Activated naive CD4-positive, alpha-beta T cell (primary cell): ENCODE data around the gene HSPB6.
"Not testable (repeated sequence)": the region's sequence is repeated elsewhere in the genome, so short reads cannot be mapped to it uniquely, and the experiment has no call there.

ENCODE experiments used
- DNase-seq, 4 experiments: peaks; one replicate each; lab custom pipeline; 2025; lab: John Stamatoyannopoulos, UW

The HSPB6 gene

DNA sequence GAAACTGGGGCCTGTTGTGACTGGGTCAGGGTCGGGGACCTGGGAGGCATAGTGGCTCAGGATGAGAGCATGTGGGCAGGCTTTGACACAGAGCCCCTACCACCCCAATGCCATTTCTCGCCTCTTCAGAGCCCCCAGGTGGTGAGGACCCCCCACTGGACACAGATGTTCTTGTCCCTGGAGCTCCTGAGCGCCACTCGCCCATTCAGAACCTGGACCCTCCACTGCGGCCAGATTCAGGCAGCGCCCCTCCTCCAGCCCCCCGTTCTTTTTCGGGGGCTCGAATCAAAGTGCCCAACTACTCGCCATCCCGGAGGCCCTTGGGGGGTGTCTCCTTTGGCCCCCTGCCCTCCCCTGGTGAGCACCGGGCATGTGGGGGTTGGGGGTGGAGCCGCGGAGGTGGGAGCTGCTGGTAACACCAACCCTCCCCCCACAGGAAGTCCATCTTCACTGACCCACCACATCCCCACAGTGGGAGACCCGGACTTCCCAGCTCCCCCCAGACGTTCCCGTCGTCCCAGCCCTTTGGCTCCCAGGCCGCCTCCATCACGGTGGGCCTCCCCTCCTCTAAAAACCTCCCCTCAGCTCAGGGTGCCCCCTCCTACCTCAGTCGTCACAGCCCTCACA lies 24.9 kb downstream of the HSPB6 start:
- DNase-seq: no peak

DNA sequence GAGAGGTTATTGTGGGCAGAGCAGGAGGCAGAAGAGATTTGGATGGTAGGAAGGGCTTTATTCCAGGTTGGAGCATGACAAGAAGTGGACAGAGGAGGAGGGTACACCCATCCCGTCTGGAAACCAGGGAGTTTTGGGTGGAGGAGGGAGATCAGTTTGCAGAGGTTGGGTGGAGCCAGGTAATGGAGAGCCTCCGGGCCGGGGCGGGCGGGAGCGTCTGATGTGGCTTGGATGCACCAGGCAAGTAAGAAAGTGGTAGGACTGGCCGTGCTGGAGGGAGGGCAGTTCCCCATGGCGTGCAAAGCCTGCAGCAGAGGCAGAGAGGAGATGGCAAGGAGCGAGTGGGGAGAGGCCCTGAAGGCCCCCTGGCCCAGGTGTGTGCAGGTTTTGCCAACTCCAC lies 25.5 kb downstream of the HSPB6 start:
- DNase-seq: no peak

DNA sequence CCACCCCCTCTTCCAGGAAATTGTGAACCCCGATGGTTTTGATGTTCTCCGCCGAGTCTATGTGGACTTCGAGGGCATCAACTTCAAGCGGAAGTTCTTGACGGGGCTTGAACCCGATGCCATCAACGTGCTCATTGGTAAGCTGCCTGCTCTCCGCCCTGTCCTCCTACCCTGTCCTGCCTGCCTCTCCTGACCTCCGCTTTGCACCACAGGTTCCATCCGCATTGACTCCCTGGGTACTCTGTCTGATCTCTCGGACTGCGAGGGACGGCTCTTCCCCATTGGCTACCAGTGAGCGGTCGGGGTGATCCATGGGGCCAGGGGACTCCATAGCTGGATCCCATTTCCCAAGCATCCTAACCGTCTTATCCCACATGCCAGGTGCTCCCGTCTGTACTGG lies 26.5 kb downstream of the HSPB6 start:
- DNase-seq: no peak

DNA sequence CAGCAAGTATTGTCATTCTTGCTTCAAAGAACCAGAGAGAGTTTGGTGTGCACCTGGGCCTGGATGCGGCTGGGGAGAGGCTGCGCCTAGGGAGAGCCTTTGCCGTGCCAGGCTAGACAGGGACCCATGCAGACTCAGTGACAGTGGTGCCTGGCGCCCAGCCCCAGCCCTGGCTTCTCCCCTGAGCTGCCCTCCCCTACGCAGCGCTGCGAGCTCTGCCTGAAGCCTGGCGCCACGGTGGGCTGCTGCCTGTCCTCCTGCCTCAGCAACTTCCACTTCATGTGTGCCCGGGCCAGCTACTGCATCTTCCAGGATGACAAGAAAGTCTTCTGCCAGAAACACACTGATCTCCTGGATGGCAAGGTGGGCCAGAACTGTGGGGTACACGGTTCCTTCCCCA lies 27.1 kb downstream of the HSPB6 start:
- DNase-seq: no peak

DNA sequence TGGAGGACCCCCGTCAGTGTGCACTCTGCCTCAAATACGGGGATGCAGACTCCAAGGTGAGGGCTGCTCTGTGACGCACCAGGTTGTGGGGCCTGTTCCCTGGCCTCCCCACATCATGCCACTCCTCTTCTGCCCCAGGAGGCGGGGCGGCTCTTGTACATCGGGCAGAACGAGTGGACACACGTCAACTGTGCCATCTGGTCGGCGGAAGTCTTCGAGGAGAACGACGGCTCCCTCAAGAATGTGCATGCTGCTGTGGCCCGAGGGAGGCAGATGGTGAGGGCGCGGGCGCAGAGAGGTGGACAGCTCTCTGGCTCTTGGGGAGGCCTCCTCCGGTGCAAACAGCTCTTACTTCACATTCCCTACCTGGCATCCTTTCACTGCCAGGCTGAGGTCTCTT lies 27.8 kb downstream of the HSPB6 start:
- DNase-seq: no peak

DNA sequence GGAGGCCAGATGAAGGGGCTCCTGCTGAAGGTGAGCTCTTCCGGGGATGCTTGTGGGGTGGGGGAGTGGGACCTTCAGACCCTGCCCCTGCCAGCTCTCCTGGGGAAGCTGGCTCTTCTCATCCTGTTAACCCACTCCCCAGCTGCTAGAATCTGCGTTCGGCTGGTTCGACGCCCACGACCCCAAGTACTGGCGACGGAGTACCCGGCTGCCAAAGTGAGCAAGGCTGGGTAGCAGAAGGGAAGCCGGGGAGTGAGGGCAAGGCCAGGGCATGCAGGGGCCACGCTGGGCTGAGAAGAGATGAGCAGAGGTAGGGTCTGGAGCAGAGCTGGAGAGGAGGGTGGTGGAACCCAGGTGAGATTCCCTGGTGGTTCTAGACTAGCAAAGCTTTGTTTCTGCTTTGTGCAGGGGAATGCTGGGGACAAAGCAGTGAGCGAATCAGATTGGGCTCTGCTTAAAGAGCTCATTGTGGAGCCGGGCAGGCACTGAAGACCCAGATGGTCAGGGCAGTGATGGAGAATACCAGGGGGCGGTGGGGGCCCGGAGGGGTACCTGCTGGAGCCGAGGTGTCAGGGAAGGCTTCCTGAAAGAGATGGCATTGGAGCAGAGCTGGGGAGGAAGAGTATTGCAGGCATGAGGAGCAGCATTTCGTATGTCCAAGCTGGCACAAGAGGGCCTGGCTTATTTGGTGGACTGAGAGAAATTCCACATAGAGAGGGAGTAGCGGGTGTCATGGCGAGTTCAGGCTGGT lies 28.7 kb downstream of the HSPB6 start:
- DNase-seq: no peak

DNA sequence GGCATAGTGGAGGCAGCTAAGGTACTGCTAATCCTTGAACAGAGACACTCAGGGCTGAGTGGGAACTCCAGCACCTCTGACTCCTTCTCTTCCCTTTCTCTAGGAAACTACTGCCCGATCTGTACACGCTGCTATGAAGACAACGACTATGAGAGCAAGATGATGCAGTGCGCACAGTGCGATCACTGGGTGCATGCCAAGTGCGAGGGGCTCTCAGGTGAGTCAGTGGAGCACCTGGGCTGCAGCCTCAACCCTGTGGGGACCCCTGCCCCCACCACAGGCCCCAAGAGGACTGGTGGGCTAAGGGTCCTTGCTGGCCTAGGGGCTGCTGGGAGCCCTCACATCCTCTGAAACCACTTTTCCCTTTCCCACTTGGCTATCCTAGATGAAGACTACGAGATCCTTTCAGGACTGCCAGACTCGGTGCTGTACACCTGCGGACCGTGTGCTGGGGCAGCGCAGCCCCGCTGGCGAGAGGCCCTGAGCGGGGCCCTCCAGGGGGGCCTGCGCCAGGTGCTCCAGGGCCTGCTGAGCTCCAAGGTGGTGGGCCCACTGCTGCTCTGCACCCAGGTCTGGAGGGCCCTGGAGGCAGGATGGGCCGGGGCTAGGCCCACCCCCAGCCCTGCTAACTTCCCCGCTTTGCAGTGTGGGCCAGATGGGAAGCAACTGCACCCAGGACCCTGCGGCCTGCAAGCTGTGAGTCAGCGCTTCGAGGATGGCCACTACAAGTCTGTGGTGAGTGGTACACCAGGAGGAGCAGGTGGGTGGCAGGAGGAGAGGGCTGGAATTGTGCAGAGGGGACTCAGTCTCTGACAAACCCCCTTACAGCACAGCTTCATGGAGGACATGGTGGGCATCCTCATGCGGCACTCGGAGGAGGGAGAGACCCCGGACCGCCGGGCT lies 29.5 kb downstream of the HSPB6 start:
- no peak for DNase-seq

DNA sequence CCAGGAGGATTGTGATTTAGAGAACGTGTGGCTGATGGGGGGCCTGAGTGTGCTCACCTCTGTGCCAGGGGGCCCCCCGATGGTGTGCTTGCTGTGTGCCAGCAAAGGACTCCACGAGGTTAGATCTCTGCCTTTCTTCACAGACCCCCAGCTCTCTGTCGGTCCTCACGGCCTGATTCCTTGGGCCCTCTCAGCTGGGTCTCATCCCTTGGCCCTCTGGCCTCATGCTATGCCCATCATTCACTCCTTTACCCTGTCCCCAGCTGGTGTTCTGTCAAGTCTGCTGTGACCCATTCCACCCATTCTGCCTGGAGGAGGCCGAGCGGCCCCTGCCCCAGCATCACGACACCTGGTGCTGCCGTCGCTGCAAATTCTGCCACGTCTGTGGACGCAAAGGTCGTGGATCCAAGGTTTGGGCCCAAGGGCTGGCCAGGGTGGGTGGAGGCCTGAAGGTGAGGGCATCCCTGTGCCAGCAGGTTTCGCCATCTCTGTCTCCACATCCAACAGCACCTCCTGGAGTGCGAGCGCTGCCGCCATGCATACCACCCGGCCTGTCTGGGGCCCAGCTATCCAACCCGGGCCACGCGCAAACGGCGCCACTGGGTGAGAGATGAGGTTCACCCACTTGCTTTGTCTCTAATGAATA lies 31.5 kb downstream of the HSPB6 start:
- DNase-seq: no peak

DNA sequence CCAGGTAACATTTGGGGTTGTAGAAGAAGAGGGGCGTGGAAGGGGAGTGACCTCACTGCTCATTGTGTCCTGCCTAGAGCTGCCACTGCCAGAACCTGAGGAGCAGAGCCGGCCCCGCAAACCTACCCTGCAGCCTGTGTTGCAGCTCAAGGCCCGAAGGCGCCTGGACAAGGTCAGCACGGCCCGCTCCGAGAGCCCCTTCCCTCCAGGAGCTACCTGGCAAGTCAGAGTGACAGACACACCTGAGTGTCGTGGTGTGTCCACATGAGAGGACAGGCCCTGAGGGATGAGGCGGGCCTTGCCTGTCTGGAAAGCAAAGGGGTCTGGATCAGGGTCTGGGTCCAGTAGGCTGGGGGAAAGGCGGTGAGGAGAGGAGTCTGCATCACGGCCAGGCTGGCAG lies 32.3 kb downstream of the HSPB6 start:
- DNase-seq: no peak

DNA sequence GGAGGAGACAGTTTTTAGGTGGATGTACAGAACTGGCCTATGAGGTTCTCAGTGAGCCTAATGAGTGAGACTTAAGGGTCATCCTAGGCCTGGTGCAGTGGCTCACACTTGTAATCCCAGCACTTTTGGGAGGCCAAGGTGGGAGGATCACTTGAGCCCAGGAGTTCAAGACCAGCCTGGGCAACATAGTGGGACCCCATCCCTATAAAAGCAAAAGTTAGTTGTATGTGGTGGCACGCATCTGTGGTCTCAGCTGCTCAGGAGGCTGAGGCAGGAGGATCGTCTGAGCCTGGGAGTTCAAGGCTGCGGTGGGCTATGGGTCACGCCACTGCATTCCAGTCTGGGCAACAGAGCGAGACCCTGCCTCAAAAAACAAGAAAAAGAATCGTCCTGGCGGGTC lies 32.7 kb downstream of the HSPB6 start:
- DNase-seq: not testable (repeated sequence)

DNA sequence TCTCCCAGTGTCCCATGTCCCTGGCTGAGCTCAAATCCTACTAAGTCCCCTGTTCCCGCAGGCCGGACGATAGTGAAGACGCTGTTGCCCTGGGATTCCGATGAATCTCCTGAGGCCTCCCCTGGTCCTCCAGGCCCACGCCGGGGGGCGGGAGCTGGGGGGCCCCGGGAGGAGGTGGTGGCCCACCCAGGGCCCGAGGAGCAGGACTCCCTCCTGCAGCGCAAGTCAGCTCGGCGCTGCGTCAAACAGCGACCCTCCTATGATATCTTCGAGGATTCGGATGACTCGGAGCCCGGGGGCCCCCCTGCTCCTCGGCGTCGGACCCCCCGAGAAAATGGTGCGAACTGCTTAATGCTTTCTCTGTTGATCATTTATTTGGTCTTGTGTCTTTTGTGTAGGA lies 33.2 kb downstream of the HSPB6 start:
- no peak for DNase-seq

DNA sequence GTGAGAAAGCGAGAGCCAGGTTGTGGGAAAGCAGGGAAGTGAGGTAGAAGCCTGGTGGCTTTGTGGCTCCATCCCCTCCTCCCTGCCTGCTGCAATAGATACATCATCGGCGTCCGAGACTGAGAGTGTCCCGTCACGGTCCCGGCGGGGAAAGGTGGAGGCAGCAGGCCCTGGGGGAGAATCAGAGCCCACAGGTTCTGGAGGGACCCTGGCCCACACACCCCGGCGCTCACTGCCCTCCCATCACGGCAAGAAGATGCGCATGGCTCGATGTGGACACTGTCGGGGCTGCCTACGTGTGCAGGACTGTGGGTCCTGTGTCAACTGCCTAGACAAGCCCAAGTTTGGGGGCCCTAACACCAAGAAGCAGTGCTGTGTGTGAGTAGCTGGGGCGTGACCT lies 33.9 kb downstream of the HSPB6 start:
- DNase-seq: no peak

DNA sequence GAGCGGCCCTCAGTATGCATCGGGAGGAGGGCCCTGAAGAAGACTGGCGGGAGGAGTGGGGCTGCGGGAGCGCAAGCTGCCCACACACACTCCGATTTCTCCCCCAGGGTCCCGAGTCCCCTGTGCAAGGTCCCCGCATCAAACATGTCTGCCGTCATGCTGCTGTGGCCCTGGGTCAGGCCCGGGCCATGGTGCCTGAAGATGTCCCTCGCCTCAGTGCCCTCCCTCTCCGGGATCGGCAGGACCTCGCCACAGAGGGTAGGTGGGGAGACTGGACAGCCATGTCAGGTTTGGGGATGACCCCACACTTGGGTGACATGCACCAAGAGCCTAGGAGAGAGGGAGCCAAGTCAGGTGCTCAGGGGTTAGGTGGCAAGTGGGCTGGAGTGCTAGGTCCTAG lies 34.4 kb downstream of the HSPB6 start:
- DNase-seq: no peak

DNA sequence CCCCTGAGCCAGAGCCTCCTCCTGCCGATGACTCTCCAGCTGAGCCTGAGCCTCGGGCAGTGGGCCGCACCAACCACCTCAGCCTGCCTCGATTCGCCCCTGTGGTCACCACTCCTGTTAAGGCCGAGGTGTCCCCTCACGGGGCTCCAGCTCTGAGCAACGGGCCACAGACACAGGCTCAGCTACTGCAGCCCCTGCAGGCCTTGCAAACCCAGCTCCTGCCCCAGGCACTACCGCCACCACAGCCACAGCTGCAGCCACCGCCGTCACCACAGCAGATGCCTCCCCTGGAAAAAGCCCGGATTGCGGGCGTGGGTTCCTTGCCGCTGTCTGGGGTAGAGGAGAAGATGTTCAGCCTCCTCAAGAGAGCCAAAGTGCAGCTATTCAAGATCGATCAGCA lies 35.5 kb downstream of the HSPB6 start:
- no peak for DNase-seq

DNA sequence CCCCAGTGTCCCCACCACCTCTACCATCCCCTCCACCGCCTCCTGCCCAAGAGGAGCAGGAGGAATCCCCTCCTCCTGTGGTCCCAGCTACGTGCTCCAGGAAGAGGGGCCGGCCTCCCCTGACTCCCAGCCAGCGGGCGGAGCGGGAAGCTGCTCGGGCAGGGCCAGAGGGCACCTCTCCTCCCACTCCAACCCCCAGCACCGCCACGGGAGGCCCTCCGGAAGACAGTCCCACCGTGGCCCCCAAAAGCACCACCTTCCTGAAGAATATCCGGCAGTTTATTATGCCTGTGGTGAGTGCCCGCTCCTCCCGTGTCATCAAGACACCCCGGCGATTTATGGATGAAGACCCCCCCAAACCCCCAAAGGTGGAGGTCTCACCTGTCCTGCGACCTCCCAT lies 36.2 kb downstream of the HSPB6 start:
- DNase-seq: no peak

DNA sequence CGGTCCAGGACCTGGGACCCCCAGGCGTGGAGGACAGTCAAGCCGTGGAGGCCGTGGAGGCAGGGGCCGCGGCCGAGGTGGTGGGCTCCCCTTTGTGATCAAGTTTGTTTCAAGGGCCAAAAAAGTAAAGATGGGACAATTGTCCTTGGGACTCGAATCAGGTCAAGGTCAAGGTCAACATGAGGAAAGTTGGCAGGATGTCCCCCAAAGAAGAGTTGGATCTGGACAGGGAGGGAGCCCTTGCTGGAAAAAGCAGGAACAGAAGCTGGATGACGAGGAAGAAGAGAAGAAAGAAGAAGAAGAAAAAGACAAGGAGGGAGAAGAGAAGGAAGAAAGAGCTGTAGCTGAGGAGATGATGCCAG lies 36.7 kb downstream of the HSPB6 start:
- no peak for DNase-seq

DNA sequence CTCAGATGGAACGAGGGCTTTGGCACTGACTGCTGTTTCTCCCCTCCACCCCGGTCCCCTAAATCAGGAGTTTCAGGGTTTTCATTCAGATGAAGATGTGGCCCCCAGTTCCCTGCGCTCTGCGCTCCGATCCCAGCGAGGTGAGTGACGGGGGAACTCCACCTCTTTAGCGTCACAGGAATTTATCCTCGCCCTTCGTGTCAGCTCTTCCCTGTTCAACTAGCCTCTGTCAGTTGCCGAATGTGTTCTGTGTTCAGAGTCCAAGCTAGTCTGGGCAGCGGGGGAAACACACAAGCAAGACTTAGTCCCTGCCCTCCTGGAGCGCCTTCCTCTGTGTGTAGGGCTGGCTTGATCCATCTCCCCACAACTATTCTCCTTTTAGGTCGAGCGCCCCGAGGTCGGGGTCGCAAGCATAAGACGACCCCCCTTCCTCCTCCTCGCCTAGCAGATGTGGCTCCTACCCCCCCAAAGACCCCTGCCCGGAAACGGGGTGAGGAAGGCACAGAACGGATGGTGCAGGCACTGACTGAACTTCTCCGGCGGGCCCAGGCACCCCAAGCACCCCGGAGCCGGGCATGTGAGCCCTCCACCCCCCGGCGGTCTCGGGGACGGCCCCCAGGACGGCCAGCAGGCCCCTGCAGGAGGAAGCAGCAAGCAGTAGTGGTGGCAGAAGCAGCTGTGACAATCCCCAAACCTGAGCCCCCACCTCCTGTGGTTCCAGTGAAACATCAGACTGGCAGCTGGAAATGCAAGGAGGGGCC lies 37.2 kb downstream of the HSPB6 start:
- no peak for DNase-seq

DNA sequence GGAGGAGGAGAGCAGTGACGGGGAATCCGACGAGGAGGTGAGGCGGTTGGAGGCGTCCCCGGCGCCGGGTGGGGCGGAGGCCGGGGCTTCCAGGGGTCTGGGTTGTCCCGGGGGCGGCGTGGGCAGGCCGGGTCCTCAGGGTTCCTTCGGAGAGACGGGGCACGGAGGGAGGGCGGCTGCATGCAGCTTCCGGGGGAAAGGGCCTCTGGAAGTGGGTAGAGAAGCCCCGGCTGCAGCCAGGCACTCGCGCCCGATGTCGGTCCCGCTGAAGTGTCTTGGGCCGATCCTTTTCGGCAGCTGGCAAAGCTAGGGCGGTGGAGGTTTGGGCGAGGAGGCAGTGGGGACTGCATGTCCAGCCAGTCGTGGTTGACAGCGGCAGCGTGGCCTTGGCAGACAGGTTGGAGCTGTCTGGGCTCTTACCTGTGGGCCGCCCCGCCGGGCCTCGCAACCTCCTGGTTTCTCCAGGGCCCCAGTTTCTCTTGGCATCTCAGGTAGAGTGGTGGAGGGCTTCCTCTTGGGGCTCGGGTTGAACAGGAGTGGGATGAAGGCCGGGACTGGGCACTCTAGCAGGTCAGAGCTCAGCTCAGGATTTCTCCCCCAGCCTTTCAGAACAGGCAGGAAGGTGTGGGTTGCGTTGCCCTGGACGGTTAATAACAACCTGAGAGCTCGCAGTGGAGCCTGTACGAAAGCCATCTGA lies 38.3 kb downstream of the HSPB6 start:
- DNase-seq: peak in 3 of 4 experiments; percentile 35 to 39 (median 37)

DNA sequence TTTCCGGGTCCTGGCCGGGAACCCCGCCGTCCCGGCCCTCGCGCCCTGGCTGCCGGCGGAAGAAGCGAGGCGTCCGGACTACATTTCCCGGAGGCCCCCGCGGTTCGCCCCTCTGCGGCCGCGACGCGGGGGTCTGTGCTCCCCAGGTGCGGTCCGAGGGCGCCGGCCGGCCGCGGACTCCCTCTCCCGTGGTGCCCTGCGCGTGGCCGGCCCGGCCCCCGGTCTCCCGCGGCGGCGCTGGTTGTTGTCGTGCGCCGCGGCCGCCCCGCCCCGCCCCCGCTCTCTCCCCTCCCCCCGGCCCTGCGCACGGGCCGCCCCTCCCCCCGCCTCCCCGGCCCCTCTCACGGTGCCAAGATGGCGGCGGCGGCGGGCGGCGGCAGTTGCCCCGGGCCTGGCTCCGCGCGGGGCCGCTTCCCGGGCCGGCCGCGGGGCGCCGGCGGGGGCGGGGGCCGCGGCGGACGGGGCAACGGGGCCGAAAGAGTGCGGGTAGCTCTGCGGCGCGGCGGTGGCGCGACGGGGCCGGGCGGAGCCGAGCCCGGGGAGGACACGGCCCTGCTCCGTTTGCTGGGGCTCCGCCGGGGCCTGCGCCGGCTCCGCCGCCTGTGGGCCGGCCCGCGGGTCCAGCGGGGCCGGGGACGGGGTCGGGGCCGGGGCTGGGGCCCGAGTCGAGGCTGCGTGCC lies 39.0 kb downstream of the HSPB6 start, which contains the start of gene KMT2B:
KMT2B (plus strand) TSS at position 339 of the 680 bp plus-strand sequence; CDS start at position 355, 16 bp downstream.
- DNase-seq: peak in 1 of 4 experiments; percentile 82
